NCI-H2196 treated with DMSO at 0.1 percent for 48 hours (cell line): ENCODE data around the gene PKMYT1.

Experiments used
- DNase-seq: peaks from one replicate; lab custom pipeline; 2025; ENCODE audit not compliant: unreplicated experiment; lab: John Stamatoyannopoulos, UW

Gene PKMYT1

DNA sequence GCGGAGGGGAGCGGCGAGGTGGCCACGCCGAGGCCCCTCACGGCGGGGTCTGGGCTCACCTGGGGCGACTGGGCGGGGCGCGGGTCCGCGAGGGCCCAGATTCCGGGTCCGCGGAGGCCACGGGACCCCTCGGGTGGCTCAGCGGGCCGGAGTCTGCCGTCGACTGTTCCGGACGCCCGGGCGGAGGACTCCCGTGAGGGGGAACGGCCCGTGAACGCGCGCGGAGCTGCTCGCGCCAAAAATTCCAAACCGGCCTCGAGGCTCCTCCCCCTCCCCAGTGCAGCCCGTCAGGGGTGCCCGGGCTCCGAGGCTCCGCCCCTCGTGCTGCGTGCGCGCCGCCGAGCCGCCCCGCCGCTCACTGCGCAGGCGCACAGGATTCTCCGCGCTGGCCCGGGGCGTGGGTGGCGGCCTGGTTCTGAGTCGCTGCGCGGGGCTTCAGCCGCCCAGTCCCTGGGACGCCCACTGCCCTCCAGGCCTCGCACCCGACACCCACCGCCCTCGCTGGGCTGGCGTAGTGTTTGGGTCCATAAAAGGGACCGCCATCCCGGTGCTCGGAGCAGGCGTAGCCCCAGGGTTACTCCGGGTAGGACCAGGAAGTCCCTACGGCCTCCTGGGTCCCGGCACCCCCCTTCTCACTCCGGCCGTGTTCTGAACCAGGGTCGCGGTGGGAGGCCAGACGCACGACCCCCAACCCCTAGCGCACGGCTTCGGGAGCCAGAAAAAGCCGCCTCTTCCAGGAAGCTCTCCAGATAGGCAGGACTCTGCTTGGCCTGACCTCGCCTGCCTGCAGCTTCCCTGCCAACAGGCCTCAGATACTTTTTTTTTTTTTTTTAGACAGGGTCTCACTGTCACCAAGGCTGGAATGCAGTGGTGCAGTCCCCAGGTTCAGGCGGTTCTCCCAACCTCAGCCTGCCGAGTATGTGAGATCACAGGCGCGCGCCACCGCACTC lies at the start of gene PKMYT1:
TSS of gene PKMYT1 (minus strand) at position 220 of the 950 bp plus-strand sequence. CDS start 789 bp downstream, outside the sequence.
- DNase-seq: peak; percentile 87

DNA sequence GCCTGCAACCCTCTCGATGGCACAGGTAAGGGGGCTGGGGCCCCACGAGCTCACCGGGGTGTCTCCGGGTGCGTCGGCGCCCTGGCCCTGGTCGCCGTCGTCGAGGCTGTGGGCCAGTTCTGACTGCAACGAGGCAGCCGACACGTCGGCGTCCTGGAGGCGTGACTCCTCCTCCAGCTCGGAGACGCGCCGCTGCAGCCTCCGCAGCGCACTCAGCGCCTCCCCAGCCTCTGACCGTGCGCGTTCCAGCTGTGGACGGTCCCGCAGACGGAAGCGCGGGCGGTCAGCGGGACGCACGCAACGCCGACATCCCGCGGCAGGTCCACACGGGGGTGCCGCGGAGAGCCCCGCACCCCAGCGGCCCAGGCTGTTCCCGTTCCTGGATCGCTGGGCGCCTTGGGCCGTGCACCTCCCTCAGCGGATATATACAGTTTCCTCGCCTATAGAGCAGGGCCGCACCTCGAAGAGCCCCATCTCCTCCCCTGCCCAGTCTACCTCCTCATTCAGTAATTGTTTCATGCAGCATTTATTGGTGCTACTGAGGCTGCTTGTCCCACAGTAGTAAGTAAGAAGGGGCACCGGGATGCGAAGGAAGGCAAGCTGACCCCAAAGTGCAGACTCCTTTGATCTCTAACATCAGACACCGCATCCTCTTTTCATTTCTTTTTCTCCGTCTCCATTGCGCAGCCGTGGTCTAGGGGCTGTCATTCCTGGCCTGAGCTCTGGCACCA lies 49.4 kb upstream of the PKMYT1 start:
- peak; percentile 31 for DNase-seq

DNA sequence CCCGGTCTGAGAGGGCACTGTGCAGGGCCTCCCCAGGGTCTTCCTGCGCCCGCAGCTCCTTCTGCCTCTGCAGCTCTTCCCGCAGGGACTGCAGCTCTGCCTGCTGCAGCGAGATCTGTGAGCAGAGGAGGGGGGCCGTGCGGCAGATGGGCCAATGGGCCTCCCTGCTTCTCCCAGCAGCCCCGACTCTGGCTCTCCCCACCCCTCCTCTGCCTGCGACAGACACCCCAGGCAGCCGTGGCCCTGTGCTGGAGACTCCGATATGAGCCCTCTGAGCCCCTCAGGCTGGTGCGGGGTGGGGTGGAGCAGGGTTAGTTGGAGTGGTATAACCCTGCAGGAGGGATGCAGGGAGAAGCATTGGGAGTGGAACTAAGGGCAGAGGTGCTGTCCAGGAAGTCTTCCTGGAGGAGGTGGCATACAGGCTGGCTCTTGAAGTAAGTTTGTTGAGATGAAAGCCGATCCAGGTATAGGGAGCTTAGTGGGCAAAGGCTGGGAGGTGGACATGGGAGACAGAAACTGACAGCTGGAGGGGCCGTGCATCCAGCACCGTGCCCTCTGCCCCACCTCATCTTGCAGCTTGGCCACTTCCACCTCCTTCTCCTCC lies 48.6 kb upstream of the PKMYT1 start:
- no peak for DNase-seq

DNA sequence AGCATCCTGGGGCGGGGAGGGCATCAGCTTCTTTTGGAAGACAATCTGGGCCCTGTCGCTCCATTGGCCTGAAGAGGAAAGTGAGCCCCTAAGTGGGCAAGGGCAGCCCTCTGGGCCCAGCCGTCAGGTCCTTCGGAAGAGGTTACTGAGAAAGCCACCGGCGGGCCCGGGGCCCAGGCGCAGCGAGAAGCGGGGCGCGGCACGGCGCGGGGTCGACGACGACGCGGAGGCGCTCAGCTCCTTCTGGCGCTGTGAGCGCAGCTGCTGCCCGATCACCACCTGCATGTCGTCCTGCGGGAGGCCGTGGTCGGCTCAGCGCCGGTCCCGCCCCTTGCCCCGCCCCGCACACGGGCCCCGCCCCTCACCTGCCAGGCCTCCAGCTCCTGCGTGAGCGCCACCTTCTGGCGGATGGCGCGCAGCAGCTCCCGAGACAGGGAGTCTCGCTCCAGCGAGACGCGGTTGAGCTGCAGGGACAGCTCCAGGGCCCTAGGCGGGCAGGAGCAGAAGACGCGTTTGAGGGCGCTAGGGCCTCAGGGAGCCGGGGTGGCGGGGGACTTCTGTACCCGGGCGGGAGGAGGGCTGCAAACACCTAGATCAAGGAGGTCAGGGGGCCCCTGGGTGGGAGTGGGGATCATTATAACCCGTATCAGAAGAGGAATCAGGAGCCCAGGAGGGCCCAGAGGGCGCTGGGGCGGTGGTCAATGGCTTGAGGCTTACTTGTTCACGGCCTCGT lies 47.9 kb upstream of the PKMYT1 start:
- peak; percentile 80 for DNase-seq

DNA sequence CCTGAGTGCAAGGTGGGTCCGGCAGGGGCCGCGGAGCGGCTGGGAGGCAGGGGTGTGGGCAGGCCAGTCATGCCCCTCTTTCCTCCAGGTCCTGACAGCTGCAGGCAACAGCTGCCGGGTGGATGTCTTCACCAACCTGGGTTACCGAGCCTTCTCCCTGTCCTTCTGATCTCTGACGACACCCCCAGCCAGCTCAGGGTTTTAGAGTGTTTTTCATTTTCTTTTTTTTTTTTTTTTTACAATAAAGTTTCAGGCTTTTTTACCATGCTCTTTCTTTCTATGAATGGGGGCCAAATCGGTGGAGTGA lies 47.2 kb upstream of the PKMYT1 start:
- no peak for DNase-seq

DNA sequence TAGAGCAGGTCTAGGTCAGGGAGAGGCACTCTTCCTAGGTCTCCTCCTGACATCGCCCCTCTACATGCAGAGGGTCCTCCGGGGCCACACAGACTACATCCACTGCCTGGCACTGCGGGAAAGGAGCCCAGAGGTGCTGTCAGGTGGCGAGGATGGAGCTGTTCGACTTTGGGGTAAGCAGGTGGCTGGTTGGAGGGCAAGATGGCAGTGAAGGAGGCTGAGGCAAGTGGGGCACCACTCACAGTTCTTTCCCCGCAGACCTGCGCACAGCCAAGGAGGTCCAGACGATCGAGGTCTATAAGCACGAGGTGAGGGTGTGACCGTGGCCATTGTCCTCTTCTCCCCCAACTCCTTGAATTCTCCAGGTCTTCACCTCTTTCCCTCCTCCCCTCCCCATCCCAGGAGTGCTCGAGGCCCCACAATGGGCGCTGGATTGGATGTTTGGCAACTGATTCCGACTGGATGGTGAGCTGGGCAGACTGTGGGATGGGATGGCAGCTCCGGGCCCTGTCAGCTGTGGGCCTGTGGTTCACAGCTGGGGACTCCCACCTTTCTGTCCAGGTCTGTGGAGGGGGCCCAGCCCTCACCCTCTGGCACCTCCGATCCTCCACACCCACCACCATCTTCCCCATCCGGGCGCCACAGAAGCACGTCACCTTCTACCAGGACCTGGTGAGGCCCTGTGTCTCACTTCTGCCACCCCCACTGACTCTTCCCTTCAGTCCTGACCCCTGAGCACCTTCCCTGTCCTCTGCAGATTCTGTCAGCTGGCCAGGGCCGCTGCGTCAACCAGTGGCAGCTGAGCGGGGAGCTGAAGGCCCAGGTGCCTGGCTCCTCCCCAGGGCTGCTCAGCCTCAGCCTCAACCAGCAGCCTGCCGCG lies 46.6 kb upstream of the PKMYT1 start:
- DNase-seq: no peak

DNA sequence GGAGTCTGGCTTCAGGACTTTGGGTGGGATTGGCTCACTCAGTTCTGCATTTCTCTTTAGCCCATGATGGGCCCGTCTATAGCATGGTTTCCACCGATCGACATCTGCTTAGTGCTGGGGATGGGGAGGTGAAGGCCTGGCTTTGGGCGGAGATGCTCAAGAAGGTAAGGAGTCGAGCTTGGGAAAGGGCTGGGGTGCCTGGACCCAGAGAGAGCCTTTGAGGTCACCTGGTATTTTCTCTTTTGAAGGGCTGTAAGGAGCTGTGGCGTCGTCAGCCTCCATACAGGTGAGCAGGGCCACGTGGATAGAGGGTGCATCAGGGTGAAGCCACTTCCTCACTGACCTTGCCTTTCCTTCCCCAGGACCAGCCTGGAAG lies 45.7 kb upstream of the PKMYT1 start:
- DNase-seq: no peak

DNA sequence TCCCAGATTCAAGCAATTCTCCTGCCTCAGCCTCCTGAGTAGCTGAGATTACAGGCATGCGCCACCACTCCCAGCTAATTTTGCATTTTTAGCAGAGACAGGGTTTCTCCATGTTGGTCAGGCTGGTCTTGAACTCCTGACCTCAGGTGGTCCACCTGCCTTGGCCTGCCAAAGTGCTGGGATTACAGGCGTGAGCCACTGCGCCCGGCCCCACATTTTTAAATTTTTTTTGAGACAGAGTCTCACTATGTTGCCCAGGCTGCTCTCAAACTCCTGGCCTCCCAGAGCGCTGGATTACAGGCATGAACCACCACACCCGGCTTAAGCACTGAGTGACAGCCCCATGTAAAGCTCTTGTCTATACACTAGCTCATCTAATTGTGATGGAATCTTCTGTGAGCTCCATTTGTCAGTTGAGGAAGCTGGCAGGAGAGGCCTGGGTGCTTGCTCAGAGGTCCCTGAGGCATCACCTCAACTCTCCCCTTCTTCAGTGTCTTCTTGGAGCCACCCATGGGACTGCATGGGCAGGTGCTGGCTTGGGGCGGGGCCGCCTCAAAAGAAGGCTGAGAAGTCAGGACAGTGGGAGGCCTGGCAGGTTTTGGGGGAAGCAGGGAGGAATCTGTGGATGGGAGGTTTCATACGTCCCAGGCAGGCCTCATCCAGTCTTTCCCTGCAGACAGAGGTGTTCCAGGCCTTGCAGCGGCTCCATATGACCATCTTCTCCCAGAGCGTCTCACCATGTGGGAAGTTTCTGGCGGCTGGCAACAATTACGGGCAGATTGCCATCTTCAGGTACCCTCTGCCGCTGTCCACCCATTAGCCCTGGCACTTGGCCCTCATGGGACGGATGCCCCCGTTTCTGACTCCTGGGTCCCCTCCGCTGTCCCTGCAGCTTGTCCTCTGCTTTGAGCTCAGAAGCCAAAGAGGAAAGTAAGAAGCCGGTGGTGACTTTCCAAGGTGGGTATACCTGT lies 45.1 kb upstream of the PKMYT1 start:
- DNase-seq: no peak

DNA sequence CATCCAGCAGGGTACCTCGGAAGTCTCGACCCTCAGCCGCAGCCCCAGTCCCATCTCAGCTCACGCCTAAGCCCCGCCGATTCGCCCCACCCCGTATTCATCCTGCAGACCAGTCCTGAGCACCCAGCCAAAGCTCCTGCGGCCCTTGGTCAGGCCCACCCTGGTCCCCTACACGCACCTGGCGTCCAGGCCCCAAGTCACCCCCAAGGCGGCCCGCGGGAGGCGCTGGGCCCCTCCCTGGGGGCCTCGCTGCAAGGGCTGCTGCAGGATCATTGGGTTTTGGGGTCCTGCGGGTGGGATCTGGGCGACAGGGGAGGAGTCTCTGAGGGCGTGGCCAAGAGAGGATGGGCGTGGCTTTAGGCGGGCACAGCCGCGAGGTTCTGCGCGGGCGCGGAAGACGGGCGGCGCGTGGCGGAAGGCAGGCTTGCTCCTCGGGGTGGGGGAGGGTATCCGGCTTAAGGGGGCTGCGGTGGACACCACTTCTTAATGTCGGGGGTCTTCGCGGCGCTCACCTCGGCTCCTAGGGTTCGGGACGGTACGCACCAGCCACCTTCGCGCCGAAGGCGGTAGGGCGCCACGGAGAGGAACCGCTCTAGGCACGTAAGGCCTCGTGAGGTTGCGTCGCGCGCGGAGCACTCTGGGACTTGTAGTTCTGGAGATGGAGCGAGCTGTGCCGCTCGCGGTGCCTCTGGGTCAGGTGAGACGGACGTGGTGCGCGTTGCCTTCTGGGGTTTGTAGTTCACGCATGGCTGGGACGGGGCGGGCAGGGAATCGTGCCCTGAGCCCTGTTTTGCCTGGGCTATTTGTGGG lies 43.6 kb upstream of the PKMYT1 start, which contains the start of the genes HCFC1R1 and THOC6:
TSS of gene HCFC1R1 (minus strand) at position 274 of the 810 bp plus-strand sequence. CDS start at position 273, 1 bp downstream.
TSS of gene THOC6 (plus strand) at position 367 of the 810 bp plus-strand sequence. CDS start at position 659, 292 bp downstream.
- DNase-seq: peak; percentile 91

DNA sequence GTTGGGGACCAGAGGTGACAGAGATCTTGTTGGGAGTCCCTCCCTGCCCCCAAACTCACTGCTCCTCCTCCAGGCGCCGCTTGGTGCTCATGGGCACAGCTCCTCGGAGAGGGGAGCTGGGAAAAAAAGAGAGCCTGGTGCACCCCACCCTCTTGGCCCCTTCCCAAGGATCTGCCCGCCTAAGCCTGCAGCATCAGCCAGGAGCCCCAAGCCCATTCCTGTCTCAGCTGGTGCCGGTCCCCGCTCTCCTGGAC lies 43.1 kb upstream of the PKMYT1 start:
- DNase-seq: no peak

DNA sequence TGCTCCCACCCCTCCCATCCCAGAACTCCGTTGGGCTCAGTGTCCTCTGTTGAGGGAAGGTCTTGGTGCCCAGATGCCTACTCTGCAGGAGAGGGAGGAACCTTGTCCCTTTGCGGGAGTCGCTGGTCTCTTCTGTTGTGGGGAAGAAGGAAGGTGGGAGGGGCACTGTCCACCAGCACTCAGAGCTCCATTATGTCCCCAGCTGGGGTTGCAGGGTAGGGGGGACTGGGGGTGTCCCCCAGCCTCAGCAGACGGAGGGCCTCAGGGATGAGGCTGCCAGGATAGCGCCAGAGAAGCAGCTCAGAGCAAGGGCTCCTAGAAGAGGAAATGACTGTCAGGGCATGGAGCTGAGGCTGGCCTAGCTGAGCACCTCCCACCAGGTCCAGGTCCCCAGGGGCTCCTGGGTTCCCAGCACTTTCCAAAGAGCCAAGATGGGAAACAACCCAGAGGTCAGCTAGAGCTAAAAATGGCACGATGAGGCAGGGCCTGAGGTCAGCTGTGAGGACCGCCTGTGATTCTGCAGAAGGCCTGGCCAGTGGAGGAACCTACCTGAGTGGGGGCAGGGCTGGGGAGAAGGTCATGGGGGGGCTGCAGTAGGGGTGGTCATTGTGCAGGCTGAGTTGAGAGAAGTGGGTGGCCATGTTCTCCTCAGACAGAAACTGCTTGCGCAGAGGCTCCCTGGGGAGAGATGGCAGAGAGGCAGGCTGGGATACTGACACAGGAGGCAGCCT lies 42.6 kb upstream of the PKMYT1 start:
- DNase-seq: no peak

DNA sequence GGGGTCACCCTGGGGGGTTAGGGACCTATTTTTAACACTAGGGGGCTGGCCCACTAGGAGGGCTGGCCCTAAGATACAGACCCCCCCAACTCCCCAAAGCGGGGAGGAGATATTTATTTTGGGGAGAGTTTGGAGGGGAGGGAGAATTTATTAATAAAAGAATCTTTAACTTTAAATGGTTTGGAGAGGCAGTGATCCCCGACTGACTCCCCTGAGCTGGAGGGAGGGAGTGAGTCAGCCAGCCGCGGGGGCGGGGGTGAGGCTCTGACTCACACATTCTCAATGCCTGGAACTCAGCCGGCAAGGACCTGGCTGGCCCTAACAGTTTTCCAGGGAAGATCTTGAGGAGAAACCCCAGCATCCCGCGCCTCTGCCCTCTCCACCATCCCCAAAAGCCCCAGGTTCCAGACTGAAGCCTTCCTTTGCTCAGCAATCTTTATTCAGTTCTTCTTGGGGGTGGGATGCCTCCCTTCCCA lies 42.0 kb upstream of the PKMYT1 start:
- peak; percentile 59 for DNase-seq

DNA sequence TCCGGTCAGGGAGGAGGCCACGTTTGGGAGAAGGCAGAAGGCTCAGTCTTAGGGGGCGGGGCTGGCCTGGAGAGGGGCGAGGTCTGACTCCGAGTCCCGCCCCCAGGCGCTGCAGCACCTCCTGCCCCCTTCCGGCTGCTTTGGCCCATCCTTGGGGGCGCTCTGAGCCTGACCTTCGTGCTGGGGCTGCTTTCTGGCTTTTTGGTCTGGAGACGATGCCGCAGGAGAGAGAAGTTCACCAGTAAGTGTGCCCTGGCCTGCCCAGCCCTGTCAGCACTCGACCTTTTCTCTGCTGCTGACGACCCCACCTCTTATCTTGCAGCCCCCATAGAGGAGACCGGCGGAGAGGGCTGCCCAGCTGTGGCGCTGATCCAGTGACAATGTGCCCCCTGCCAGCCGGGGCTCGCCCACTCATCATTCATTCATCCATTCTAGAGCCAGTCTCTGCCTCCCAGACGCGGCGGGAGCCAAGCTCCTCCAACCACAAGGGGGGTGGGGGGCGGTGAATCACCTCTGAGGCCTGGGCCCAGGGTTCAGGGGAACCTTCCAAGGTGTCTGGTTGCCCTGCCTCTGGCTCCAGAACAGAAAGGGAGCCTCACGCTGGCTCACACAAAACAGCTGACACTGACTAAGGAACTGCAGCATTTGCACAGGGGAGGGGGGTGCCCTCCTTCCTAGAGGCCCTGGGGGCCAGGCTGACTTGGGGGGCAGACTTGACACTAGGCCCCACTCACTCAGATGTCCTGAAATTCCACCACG lies 41.4 kb upstream of the PKMYT1 start:
- DNase-seq: peak; percentile 40

DNA sequence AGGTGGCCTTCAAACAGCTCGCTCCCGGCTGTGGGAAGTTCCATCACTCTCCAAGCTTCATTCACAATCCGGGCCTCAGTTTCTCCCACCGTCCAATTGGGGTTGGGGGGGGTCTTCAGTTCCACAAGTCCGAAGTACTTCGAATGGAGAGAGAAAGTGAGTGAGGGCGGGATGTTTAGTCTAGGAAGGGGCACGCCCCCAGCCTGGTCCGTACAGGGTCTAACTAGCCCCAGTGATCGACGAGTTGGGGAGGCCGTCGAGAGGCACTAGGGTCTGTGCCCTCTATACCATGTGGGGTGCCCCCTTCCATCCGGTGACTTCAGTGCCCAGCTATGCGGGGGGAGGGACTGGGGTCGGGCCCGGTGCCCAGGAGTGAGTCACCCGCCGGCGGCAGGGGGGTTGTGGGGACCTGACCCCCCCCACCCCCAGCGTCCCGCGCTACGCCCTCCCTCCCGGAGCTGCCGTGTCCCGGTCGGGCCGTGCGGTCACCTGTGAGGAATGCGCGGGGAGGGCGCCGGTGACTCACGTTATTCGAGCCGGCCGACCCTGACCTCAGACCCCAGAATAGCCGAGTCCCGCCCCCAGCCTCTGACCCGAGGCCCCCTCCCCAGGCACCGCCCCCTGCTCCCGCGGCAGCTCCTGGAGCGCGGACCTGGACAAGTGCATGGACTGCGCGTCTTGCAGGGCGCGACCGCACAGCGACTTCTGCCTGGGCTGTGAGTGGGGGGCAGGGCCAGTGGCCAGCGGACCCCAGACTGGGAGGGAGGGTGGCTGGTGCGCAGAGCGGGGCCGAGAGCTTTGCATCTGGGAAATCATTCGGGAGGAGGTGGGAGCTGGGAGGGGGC lies 40.6 kb upstream of the PKMYT1 start:
- DNase-seq: peak; percentile 39

DNA sequence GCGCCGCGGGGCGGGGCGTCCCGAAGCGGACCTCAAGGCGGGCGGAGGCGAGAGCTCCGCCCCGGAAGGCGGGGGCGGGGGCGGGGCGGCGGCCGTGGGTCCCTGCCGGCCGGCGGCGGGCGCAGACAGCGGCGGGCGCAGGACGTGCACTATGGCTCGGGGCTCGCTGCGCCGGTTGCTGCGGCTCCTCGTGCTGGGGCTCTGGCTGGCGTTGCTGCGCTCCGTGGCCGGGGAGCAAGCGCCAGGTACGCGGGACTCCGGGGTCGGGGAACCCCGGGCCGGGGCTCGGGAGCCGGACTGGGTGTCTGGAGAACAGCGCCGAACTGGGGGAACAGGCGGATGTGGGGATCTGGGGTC lies 40.0 kb upstream of the PKMYT1 start, which contains the start of gene TNFRSF12A:
TSS of gene TNFRSF12A (plus strand) at position 122 of the 357 bp plus-strand sequence. CDS start at position 152, 30 bp downstream.
- peak; percentile 47 for DNase-seq
